HL-60 (cell line): ENCODE data around the gene OR5P2.

Experiments used
- POLR2AphosphoS5 ChIP-seq: IDR thresholded peaks from 2 replicates; pipeline ENCODE4 v1.6.1; 2012; ENCODE audit warnings: low read depth
- REST ChIP-seq: IDR thresholded peaks from 2 replicates; pipeline ENCODE4 v1.6.1; 2012; ENCODE audit warnings: low read depth; ENCODE audit not compliant: insufficient replicate concordance
- SPI1 ChIP-seq: IDR thresholded peaks from 2 replicates; pipeline ENCODE4 v1.6.1; 2012; ENCODE audit warnings: low read depth, mild to moderate bottlenecking, borderline replicate concordance
- TF ChIP-seq, protein P1 (sequence below): IDR thresholded peaks from one replicate; pipeline ENCODE4 v1.5.1; 2011; ENCODE audit warnings: low read length, control low read depth, inconsistent platforms; ENCODE audit not compliant: insufficient read depth

GRCh38 chr11:7844986-7845385, 48.2 kb upstream of the OR5P2 start:
- TF ChIP-seq, protein P1, sequence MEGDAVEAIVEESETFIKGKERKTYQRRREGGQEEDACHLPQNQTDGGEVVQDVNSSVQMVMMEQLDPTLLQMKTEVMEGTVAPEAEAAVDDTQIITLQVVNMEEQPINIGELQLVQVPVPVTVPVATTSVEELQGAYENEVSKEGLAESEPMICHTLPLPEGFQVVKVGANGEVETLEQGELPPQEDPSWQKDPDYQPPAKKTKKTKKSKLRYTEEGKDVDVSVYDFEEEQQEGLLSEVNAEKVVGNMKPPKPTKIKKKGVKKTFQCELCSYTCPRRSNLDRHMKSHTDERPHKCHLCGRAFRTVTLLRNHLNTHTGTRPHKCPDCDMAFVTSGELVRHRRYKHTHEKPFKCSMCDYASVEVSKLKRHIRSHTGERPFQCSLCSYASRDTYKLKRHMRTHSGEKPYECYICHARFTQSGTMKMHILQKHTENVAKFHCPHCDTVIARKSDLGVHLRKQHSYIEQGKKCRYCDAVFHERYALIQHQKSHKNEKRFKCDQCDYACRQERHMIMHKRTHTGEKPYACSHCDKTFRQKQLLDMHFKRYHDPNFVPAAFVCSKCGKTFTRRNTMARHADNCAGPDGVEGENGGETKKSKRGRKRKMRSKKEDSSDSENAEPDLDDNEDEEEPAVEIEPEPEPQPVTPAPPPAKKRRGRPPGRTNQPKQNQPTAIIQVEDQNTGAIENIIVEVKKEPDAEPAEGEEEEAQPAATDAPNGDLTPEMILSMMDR = no peak
- TF ChIP-seq POLR2AphosphoS5 (no peak), REST (no peak), SPI1 (no peak)
